K562 (cell line): ENCODE results near the gene ACBD5. TPM values are rescaled to one million over a fixed set of nuclear protein-coding genes. Genes with fewer than 3 reads are reported as not detected.
A peak's percentile ranks its signal among the peaks of the same experiment; 100 is the strongest.

Experiments used
- ATAC-seq: fragments of 200-7000 bp; cut with Tn5 transposase; 3 replicates; pipeline ENCODE4 v1.9.1; 2020; ENCODE audit warnings: moderate library complexity
- BruUV-seq: library from RNA; stranded (reverse); fragments of 400-500 nt; replicated peaks from 2 replicates; lab custom pipeline; 2021; lab: Mats Ljungman, UMichigan
- CTCF ChIA-PET: fragments of 300-600 bp; formaldehyde crosslinking; extraction: SDS; loops from one replicate; lab custom pipeline; 2021; ENCODE audit warnings: low intra/inter-chr PET ratio; lab: Yijun Ruan, JAX
- POLR2A ChIA-PET: fragments of 300-600, 350-650 bp; sonication (Branson Sonifier 250); formaldehyde crosslinking; extraction: SDS; loops from one replicate; lab custom pipeline; 2021; ENCODE audit warnings: antibody characterized with exemption, inconsistent platforms; lab: Yijun Ruan, JAX
- DNase-seq, 4 experiments: peaks; one replicate each; pipeline versions ENCODE4 v3.0.0 to v3.0.0-alpha.2; 2011 to 2018; ENCODE audit warnings: low spot score in 3 of 4, mixed read lengths in 3 of 4; ENCODE audit errors: extremely low read depth in 1 of 4
- FAIRE-seq: peaks from 2 replicates; lab custom pipeline; 2011; peaks lifted over from hg19 to GRCh38; lab: Jason Lieb, UNC
- H2AFZ ChIP-seq: 2 replicates; pipeline ENCODE4 v1.6.0; 2011; ENCODE audit warnings: low read depth, low read length, control low read depth, inconsistent platforms
- H3K27ac ChIP-seq: fragments of 200-600 bp; 3 replicates; pipeline ENCODE4 v1.8.0; 2011; ENCODE audit warnings: low read depth, mild to moderate bottlenecking, control low read depth, inconsistent platforms, low read length, moderate library complexity, mixed read lengths; ENCODE audit errors: extremely low read depth
- H3K27me3 ChIP-seq, 2 experiments: fragments of 300-600 bp in 1 of 2; 2 replicates in 1 of 2; 3 replicates in 1 of 2; pipeline versions ENCODE4 v1.6.0 to v1.8.0; 2011; ENCODE audit warnings: inconsistent platforms in 2 of 2, low read length in 2 of 2, mild to moderate bottlenecking in 1 of 2, mixed read lengths in 1 of 2, moderate library complexity in 1 of 2; ENCODE audit not compliant: control insufficient read depth in 2 of 2, insufficient read depth in 2 of 2
- H3K36me3 ChIP-seq: fragments of 300-600 bp; 3 replicates; pipeline ENCODE4 v1.8.0; 2011; ENCODE audit warnings: mild to moderate bottlenecking, low read length, inconsistent platforms; ENCODE audit not compliant: control insufficient read depth, insufficient read depth
- H3K4me1 ChIP-seq, 2 experiments: fragments of 200-600 bp in 1 of 2; replicated peaks in 1 of 2; 2 replicates in 1 of 2; 3 replicates in 1 of 2; pipeline versions ENCODE4 v1.5.1 to v1.8.0; 2011; ENCODE audit warnings: inconsistent platforms in 2 of 2, low read length in 2 of 2, mild to moderate bottlenecking in 1 of 2, mixed read lengths in 1 of 2, moderate library complexity in 1 of 2; ENCODE audit not compliant: control insufficient read depth in 2 of 2, insufficient read depth in 2 of 2
- H3K4me2 ChIP-seq: 2 replicates; pipeline ENCODE4 v1.6.1; 2011; ENCODE audit warnings: low read length, control low read depth, inconsistent platforms, mixed read lengths; ENCODE audit not compliant: insufficient read depth
- H3K4me3 ChIP-seq: fragments of 200-600 bp; sonication (generic), shearing (Covaris generic); 2 replicates; pipeline ENCODE4 v1.5.1; 2016; ENCODE audit warnings: control low read depth, inconsistent platforms
- H3K79me2 ChIP-seq: fragments of 200-600 bp; 3 replicates; pipeline ENCODE4 v1.8.0; 2011; ENCODE audit warnings: low read length, inconsistent platforms; ENCODE audit not compliant: control insufficient read depth, insufficient read depth
- H3K9ac ChIP-seq, 2 experiments: 2 replicates each; pipeline versions ENCODE4 v1.6.0 to v1.6.1; 2011; ENCODE audit warnings: low read depth in 2 of 2, low read length in 2 of 2, control low read depth in 1 of 2, inconsistent platforms in 1 of 2, mild to moderate bottlenecking in 1 of 2, mixed read lengths in 1 of 2; ENCODE audit not compliant: insufficient read depth in 1 of 2
- H3K9me1 ChIP-seq: one replicate; pipeline ENCODE4 v1.6.0; 2011; ENCODE audit warnings: inconsistent platforms, mild to moderate bottlenecking, low read length, moderate library complexity; ENCODE audit not compliant: control insufficient read depth, insufficient read depth
- H3K9me3 ChIP-seq: replicated peaks from 2 replicates; pipeline ENCODE4 v1.5.1; 2011; ENCODE audit warnings: low read depth, low read length, inconsistent platforms; ENCODE audit not compliant: control insufficient read depth, insufficient read depth
- H4K20me1 ChIP-seq: replicated peaks from 2 replicates; pipeline ENCODE4 v1.6.1; 2011; ENCODE audit warnings: low read length, inconsistent platforms, mixed read lengths; ENCODE audit not compliant: control insufficient read depth, insufficient read depth
- FOXJ2 ChIP-seq: fragments of 200-800 bp; sonication (Bioruptor generic); IDR thresholded peaks from 2 replicates; pipeline ENCODE4 v1.6.1; 2016; ENCODE audit warnings: missing genetic modification characterization, missing compliant biosample characterization
- FOXP1 ChIP-seq: sonication (generic); formaldehyde crosslinking; IDR thresholded peaks from 2 replicates; pipeline ENCODE4 v1.8.0; 2022; ENCODE audit warnings: mild to moderate bottlenecking, missing genetic modification reagents
- GTF2F1 ChIP-seq: IDR thresholded peaks from 2 replicates; pipeline ENCODE4 v1.6.1; 2011; ENCODE audit warnings: low read depth, low read length, improper control_type of control experiment
- KHSRP ChIP-seq: fragments of 450-650 bp; IDR thresholded peaks from 2 replicates; pipeline ENCODE4 v1.6.1; 2017
- LEF1 ChIP-seq: fragments of 450-650 bp; IDR thresholded peaks from 2 replicates; pipeline ENCODE4 v1.6.1; 2016; ENCODE audit warnings: mild to moderate bottlenecking
- MTA2 ChIP-seq: fragments of 450-650 bp; IDR thresholded peaks from 2 replicates; pipeline ENCODE4 v1.6.1; 2016; ENCODE audit warnings: low read depth
- PHB ChIP-seq: fragments of 250-450 bp; sonication (Bioruptor Pico); IDR thresholded peaks from 2 replicates; pipeline ENCODE4 v1.5.0; 2021
- PHF21A ChIP-seq: fragments of 450-650 bp; IDR thresholded peaks from 2 replicates; pipeline ENCODE4 v1.6.1; 2017; ENCODE audit warnings: low read depth, borderline replicate concordance
- POLR2G ChIP-seq: fragments of 200-400 bp; formaldehyde crosslinking; IDR thresholded peaks from 2 replicates; pipeline ENCODE4 v1.6.1; 2017; ENCODE audit warnings: low read depth, mild to moderate bottlenecking, antibody characterized with exemption, low read length, moderate library complexity
- SRSF1 ChIP-seq: fragments of 200-400 bp; formaldehyde crosslinking; IDR thresholded peaks from 2 replicates; pipeline ENCODE4 v1.6.1; 2017; ENCODE audit warnings: mild to moderate bottlenecking, low read depth, low read length, moderate library complexity
- TEAD2 ChIP-seq: fragments of 450-650 bp; IDR thresholded peaks from 2 replicates; pipeline ENCODE4 v1.6.1; 2016; ENCODE audit warnings: missing genetic modification characterization, control low read depth, missing compliant biosample characterization
- ZNF175 ChIP-seq: fragments of 200-800 bp; sonication (Bioruptor generic); IDR thresholded peaks from 2 replicates; pipeline ENCODE4 v1.6.1; 2016; ENCODE audit warnings: low read depth, mild to moderate bottlenecking, missing genetic modification characterization, missing compliant biosample characterization
- ZNF23 ChIP-seq: fragments of 250-450 bp; sonication (Bioruptor Pico); IDR thresholded peaks from 2 replicates; pipeline ENCODE4 v1.4.0; 2020; ENCODE audit warnings: mild to moderate bottlenecking
- ZNF263 ChIP-seq: sonication (generic); formaldehyde crosslinking; IDR thresholded peaks from 2 replicates; pipeline ENCODE4 v1.8.0; 2022; ENCODE audit warnings: mild to moderate bottlenecking, missing genetic modification reagents, borderline replicate concordance
- ZNF766 ChIP-seq: fragments of 200-800 bp; sonication (Bioruptor generic); conservative IDR thresholded peaks from 2 replicates; pipeline ENCODE4 v1.6.1; 2016; ENCODE audit warnings: missing genetic modification characterization, missing compliant biosample characterization
- WGBS: fragments of 100-300 bp; shearing (Covaris generic); methylation state at CpG from one replicate; pipeline ENCODE4 v1.1.6; 2016; ENCODE audit warnings: low coverage, mixed read lengths; ENCODE audit not compliant: insufficient coverage; ENCODE audit errors: missing lambda C conversion rate; 5-methylcytosine and 5-hydroxymethylcytosine counted together
- in situ Hi-C: fragments of 300-500 bp; cut with MboI; formaldehyde crosslinking; loops from 4 replicates; pipeline ENCODE4 v1.15.0; 2018; ENCODE audit warnings: inconsistent platforms, mixed read lengths
- intact Hi-C: fragments of 100-400 bp; cut with micrococcal nuclease; formaldehyde crosslinking; loops from 2 replicates; pipeline ENCODE4 v1.14.2; 2022
- polyA plus RNA-seq, 8 experiments: library from polyadenylated mRNA; depleted of rRNA in 4 of 8; stranded (reverse) in 5 of 8; unstranded in 3 of 8; fragments of >200 nt; fragmentation: Nextera tagmentation in 2 of 8; fragmentation: Illumina TruSeq in 1 of 8; extraction: Ambion mirVana in 2 of 8; extraction: Trizol in 1 of 8; gene quantifications; 2 replicates each; pipeline versions ENCODE4 v1.2.1 to v1.2.3, GENCODE V29; 2011 to 2014; ENCODE audit warnings: inconsistent platforms in 1 of 8, missing spikeins in 1 of 8
- total RNA-seq, 7 experiments: library from RNA; depleted of rRNA in 6 of 7; stranded (reverse); fragments of >200 nt in 6 of 7; fragmentation: Illumina TruSeq in 2 of 7; extraction: Trizol in 2 of 7; gene quantifications; 2 replicates each; pipeline versions ENCODE4 v1.2.1 to v1.2.3, GENCODE V29; 2011 to 2021; ENCODE audit warnings: low replicate concordance in 1 of 7
- TF ChIP-seq, protein P1 (sequence below), 2 experiments: IDR thresholded peaks in 1 of 2; conservative IDR thresholded peaks in 1 of 2; 2 replicates each; pipeline ENCODE4 v1.6.1; 2016; ENCODE audit warnings: low read depth in 2 of 2, mild to moderate bottlenecking in 1 of 2, missing compliant biosample characterization in 1 of 2, missing genetic modification characterization in 1 of 2, moderate library complexity in 1 of 2
- TF ChIP-seq, protein P2 (sequence below): fragments of 250-450 bp; sonication (Bioruptor Pico); IDR thresholded peaks from 2 replicates; pipeline ENCODE4 v1.5.0; 2022; ENCODE audit warnings: mild to moderate bottlenecking
- TF ChIP-seq, protein P3 (sequence below): fragments of 250-450 bp; sonication (Bioruptor Pico); IDR thresholded peaks from 2 replicates; pipeline ENCODE4 v1.5.0; 2021

The ACBD5 gene
- total and polyA plus RNA-seq, 9 of the 15 experiments (the other 6 are each of a cell fraction or from before 2014, with no cell fraction given) = 1.5 to 10.3 (median 7.8) TPM

DNA sequence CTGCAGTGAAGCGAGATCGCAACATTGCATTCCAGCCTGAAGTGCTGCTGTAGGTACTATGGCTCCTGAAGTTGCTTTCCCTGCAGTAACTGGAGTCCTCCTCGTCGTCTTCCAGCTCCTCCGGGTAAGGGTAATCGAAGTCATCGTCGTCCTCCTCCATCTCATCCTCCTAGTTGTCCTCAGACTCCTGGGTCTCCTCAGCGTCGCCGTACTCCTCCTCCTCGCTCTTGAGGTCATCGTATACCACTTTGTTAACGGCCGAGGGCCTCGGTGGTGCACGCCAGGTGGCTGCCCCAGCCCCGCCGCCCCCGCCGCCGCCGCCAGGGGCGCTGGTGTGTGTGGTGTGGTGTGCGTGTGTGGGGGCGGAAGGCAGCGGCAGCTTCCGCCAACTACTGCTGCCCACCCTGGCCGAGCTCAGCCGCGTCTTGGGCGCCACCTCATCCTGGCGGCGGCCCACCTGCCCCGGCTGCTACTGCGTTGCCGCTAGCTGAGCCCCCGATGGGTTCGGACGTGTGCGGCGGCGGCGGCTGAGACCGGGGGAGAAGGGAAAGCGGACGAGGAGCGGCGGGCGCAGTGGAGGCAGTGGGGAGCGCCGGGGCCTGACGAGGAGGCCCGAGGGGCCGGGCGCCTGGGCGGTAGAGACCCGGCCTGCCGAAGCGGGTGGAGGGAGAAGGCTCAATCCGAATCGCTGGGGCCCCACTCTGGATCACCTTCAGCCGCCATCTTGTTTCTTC, 11.8 kb upstream of the ACBD5 start:
- H3K27me3 ChIP-seq = no peaks in the 10 kb centered on the region
- no peaks in the 10 kb centered on the region for H4K20me1 ChIP-seq
- peak overlapping the region; percentile 94 for H2AFZ ChIP-seq
- TSS peak; percentile 91 for BruUV-seq
- peak overlapping the region; percentile 56 for H3K4me3 ChIP-seq
- peak overlapping the region; percentile 80 to 94 for H3K9ac ChIP-seq
- peak overlapping the region; percentile 74 for H3K4me2 ChIP-seq
- WGBS = 16% methylated on average over 44 of the region's 63 CpGs
- POLR2A ChIA-PET = interaction anchor here (1.2 to 1.4 kb wide), 2 partner anchors 10 to 12 kb away, joined by 3 to 12 read pairs; partner anchors contain the start of gene ACBD5
- peak; percentile 77 to 85 (median 82) for DNase-seq
- H3K9me3 ChIP-seq = peaks cover 2% of the 10 kb centered on the region; the same call in 1 of the 2 replicates
- intact Hi-C loops (no loop called here), in situ Hi-C loops (no loop called here)
- peak; percentile 99 for ATAC-seq
- CTCF ChIA-PET = no interaction called here
- no peaks in the 10 kb centered on the region for H3K36me3 ChIP-seq
- H3K27ac ChIP-seq = peak overlapping the region; percentile 85
- no peaks in the 10 kb centered on the region for H3K9me1 ChIP-seq
- peaks cover 7 to 8% of the 10 kb centered on the region in 2 experiments; a peak in 4 of 5 replicates for H3K4me1 ChIP-seq
- FAIRE-seq = peak; percentile 72
- no peaks in the 10 kb centered on the region for H3K79me2 ChIP-seq
- TF ChIP-seq LEF1 (no peak), FOXP1 (CRISPR knock-in tag) (no peak), ZNF263 (CRISPR knock-in tag) (no peak), SRSF1 (no peak), KHSRP (no peak), ZNF175 (CRISPR knock-in tag) (no peak), PHF21A (no peak), POLR2G (peak; percentile 91), MTA2 (no peak), PHB (CRISPR knock-in tag) (no peak), ZNF23 (no peak), FOXJ2 (no peak), ZNF766 (CRISPR knock-in tag) (no peak), TEAD2 (tag) (no peak), GTF2F1 (no peak)
- TF ChIP-seq, protein P1, sequence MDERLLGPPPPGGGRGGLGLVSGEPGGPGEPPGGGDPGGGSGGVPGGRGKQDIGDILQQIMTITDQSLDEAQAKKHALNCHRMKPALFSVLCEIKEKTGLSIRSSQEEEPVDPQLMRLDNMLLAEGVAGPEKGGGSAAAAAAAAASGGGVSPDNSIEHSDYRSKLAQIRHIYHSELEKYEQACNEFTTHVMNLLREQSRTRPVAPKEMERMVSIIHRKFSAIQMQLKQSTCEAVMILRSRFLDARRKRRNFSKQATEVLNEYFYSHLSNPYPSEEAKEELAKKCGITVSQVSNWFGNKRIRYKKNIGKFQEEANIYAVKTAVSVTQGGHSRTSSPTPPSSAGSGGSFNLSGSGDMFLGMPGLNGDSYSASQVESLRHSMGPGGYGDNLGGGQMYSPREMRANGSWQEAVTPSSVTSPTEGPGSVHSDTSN (CRISPR knock-in tag; IDR thresholded peaks at IDR 0.05; ENCODE audit: low read depth) = no peak
- TF ChIP-seq, protein P1 (tag; conservative IDR thresholded peaks at IDR 0.05; ENCODE audit: low read depth) = no peak
- TF ChIP-seq, protein P2, sequence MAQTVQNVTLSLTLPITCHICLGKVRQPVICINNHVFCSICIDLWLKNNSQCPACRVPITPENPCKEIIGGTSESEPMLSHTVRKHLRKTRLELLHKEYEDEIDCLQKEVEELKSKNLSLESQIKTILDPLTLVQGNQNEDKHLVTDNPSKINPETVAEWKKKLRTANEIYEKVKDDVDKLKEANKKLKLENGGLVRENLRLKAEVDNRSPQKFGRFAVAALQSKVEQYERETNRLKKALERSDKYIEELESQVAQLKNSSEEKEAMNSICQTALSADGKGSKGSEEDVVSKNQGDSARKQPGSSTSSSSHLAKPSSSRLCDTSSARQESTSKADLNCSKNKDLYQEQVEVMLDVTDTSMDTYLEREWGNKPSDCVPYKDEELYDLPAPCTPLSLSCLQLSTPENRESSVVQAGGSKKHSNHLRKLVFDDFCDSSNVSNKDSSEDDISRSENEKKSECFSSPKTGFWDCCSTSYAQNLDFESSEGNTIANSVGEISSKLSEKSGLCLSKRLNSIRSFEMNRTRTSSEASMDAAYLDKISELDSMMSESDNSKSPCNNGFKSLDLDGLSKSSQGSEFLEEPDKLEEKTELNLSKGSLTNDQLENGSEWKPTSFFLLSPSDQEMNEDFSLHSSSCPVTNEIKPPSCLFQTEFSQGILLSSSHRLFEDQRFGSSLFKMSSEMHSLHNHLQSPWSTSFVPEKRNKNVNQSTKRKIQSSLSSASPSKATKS (CRISPR knock-in tag) = no peak
- TF ChIP-seq, protein P3, sequence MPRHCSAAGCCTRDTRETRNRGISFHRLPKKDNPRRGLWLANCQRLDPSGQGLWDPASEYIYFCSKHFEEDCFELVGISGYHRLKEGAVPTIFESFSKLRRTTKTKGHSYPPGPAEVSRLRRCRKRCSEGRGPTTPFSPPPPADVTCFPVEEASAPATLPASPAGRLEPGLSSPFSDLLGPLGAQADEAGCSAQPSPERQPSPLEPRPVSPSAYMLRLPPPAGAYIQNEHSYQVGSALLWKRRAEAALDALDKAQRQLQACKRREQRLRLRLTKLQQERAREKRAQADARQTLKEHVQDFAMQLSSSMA = no peak
